ENCODE measurements around the gene KCNN3. TPM values are rescaled to one million over a fixed set of nuclear protein-coding genes. Genes with fewer than 3 reads are reported as not detected.

Gene KCNN3
- total and polyA plus RNA-seq, 2 of the 8 experiments (the other 6 are each of a cell fraction or from before 2014, with no cell fraction given), result 2.8 to 3.7 TPM

- TF ChIP-seq POLR2AphosphoS5 (IDR thresholded peaks at IDR 0.05; ENCODE audit: low read depth, low read length), result no peak
These were observed 121.7 kb downstream of the KCNN3 start (continued) for GRCh38 chr1:154748405-154748775.
